GM18951 (cell line): Measurements from ENCODE around the gene MYL12A.

Source experiments
- POLR2A ChIP-seq: IDR thresholded peaks from 4 replicates; pipeline ENCODE4 v1.6.1; 2011; ENCODE audit warnings: mild to moderate bottlenecking; ENCODE audit not compliant: insufficient read length, insufficient read depth; ENCODE audit errors: extremely low read depth
- in situ Hi-C: fragments of 300-500 bp; cut with MboI; formaldehyde crosslinking; loops from one replicate; pipeline ENCODE4 v1.12.0; 2022; ENCODE audit warnings: low sequenced_read_pairs, mixed read lengths, inconsistent platforms; ENCODE audit not compliant: unreplicated experiment

MYL12A gene

DNA sequence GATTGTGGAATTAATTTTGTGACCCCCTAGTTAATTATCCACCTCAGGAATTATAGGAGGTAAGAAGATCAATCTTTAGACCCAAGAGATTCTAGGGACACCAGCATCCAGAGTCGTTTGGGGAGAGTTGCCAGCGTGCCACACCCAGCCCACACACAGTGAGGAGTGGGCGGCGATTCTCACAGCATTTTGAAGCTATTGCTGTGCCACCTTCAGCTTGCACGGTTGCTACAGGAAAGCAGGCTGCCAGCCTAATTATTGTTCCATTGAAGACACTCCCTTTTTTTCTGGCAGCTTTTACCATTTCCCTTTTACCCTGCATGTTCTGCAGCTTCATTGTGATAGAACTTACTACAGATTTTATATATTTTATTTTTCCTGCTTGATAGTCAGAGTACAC, 13.1 kb upstream of the MYL12A start:
- in situ Hi-C loops, result no loop called here
- no peak for TF ChIP-seq POLR2A

DNA sequence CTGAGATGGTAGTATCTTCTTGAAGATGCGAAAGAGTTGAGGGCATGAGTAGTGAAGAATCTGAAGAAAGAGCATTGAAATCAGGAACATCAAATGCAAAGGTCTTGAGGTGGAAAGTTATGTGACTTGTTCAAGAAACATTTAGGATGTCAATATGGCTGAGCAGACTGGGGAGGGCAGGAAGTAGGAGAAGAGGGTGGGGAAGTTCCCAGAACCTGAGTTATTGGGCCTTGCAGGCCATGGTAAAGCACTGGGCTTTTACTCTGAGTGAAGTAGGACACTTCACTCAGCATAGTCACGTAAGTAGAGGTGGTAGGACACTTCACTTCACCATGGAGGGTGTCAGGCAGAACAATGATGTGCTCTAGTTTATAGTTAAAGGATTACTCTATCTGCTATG, 11.8 kb upstream of the MYL12A start:
- in situ Hi-C loops, result no loop called here
- TF ChIP-seq POLR2A, result no peak

DNA sequence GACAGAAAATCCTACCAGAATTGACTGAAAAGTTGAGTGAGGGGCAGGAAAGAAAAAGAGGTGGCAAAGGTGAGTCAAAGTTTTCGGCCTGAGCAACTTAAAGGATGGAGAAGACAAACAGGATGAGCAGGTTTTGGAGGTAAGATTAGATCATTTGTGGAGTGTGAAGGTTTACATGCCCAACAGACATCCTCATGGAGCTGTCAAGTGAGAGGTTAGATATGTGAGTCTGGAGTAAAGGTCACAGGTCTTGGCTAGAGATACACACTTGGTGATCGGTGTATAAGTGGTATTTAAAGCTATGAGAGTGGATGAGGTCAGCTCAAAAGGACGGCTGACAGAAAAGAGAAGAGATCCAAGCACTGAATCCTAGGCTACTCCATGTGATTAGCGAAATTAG, 11.1 kb upstream of the MYL12A start:
- in situ Hi-C loops, result no loop called here
- no peak for TF ChIP-seq POLR2A

DNA sequence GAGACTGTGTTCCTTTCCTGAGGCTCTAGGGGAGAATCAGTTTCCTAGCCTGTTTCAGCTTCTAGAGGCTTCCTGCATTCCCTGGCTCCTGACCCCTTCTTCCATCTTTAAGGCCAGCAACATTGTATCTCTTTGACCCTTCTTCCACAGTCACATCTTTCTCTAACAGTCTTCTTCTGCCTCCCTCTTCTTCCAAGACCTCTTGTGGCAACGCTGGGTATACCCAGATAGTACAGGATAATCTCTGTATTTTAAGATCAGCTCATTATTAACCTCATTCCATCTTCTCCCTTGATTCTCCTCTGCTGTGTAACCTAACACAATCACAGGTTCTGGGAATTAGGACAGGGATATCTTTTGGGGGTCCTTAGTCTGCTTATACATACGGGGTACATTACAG, 8.9 kb upstream of the MYL12A start:
- no peak for TF ChIP-seq POLR2A
- in situ Hi-C loops, result no loop called here

DNA sequence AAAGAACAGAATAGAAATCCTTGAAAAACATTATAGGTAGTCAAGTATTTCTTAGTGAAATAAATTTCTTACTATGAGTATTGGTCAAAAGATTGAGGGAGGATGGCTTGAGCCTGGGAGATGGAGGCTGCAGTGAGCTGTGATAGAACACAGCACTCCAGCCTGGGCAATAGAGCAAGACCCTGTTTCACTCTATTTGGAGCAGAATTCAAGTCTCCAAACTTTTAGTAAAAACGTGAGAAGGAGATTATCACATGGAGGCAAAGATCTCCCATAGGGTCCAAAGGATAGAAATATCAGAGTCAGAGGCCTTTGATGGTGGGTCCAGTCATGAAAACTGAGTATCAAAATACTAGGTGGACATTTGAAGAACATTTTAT, 2.4 kb upstream of the MYL12A start:
- in situ Hi-C loops, result loop anchor here (5.0 to 10.0 kb wide), 2 partner anchors 260 to 313 kb away; no protein-coding TSS in a partner anchor
- TF ChIP-seq POLR2A, result no peak

DNA sequence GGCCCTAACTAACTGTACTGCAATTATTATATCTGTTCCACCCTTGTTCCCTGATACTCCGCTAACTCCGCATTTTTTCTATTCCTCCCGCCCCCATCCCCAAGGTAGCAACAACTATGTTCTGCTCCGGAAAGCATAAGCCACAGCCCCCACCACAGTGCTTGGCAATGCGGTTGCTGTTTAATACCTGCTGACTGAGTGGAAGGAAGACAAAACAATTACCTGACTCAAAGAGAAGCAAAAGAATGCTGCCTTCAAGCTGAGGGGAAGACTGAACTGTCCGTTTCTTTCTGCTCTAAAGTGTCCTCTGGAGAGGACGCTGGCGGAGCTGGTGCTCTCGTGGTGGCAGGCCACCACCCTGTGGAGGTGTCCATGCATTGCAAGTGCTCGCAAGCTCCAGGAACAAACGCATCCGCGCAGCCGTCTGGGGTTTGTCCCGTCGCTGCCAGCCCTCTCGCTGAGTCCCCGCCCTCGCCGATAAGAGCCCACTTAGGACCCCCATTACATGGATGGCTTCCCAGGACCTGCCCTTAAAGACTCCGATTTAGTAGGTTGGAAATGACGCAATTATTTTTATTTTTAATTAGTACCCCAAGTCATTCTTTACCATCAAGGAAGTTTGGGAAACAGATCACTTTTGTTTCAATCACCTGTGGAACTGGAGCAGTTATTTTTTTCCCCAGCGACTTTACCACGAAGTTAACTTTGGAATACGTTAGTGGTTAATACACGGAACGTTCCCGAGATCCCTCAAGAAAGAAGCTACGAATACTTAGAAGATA, 1.6 kb upstream of the MYL12A start:
- no peak for TF ChIP-seq POLR2A
- in situ Hi-C loops, result loop anchor here (5.0 to 10.0 kb wide), 2 partner anchors 261 to 314 kb away; no protein-coding TSS in a partner anchor

DNA sequence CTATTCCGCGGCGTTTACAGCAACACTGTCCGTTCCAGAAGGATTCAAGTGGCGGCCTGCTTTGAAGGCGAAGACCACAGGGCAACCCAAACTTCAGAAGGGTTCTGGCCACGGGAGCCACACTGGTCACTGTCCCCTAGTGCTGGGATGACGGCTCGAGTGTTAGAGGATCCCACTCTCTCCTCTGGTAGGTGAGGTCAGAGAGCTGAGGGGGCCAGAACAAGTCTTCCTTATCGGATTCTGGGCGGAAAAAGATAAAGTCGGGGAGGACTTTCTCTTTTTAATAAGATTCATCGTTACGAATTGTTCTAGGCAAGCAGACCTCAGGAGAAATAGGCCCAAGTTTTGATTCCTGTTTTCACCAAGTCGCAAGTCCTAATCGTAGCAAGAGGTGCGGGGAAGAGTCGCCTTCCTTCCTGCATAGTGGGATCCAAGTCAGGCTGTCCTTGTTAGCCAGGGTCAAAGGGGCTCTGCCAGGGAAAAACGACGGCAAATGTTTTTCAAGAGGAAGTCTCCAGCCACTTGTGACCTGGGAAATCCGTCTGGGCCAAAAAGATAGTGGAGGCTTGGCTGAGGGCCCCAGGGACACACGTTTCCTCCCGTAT, 864 bp upstream of the MYL12A start:
- in situ Hi-C loops, result loop anchor here (5.0 to 10.0 kb wide), 2 partner anchors 262 to 314 kb away; no protein-coding TSS in a partner anchor
- TF ChIP-seq POLR2A, result peak; percentile 58

DNA sequence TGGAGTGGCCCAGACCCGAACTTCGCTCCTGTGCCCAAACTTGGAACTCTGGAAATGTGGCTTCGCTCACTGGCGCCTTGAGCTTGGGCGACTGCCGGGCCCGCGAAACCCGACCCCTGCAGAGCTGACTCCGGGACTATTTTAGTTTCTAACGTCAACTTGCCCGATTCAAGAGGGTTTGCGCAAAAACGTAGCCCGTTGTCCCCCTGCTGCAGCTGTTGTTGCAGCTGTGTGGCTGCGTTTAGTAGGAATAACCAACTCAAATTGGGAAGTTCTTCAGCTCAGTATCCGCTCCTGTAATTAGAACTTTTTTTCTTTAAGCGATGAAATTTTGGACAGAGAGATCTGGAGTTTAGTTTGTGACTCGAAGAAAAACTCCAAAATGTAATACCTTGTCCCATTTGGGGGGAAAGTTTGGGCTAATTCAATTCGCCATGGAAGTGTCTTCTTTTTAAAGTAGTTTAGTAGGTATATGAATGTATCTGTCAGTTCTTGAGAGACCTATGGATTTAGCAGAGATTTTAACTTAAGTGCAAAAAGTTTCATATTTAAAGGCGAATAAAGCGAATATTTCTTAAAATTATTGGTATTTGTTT, 559 bp downstream of the MYL12A start:
- in situ Hi-C loops, result loop anchor here (5.0 to 10.0 kb wide), 2 partner anchors 263 to 316 kb away; no protein-coding TSS in a partner anchor

DNA sequence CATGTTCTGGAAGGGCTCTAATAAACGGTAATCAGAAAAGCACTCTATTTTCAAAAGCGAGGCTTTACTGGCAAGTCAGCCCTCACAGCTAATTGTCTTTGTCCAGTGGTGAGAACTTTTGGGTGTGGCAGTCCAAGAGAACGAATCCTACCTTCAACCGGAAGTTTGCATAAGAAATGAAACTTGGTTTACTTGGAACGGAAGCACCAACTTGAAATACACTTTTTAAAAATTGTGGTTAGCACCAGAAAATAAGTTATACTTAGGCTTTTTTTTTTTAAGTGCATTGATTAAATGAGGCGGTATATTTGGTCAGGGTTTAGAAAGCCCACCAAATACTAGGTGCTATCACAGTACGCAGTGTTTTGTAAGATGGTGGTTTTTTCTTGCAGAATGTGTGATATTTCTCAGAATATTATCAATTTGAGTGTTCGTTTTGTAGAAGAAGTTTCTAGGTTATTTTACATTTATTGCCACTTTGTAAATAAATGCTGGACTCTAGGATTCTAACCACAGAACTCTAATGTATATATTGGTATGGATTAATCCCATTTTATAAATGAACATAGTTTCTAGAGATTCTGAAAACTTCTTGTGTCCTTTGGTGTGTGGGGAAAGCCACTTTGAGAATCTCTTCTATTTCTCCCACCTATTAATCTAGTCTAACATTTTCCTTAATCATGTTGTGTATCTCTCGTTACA, 1.2 kb downstream of the MYL12A start:
- no peak for TF ChIP-seq POLR2A
- in situ Hi-C loops, result loop anchor here (5.0 to 10.0 kb wide), 2 partner anchors 264 to 317 kb away; no protein-coding TSS in a partner anchor

More for the DNA sequence above, 559 bp downstream of the MYL12A start:
- no peak for TF ChIP-seq POLR2A

DNA sequence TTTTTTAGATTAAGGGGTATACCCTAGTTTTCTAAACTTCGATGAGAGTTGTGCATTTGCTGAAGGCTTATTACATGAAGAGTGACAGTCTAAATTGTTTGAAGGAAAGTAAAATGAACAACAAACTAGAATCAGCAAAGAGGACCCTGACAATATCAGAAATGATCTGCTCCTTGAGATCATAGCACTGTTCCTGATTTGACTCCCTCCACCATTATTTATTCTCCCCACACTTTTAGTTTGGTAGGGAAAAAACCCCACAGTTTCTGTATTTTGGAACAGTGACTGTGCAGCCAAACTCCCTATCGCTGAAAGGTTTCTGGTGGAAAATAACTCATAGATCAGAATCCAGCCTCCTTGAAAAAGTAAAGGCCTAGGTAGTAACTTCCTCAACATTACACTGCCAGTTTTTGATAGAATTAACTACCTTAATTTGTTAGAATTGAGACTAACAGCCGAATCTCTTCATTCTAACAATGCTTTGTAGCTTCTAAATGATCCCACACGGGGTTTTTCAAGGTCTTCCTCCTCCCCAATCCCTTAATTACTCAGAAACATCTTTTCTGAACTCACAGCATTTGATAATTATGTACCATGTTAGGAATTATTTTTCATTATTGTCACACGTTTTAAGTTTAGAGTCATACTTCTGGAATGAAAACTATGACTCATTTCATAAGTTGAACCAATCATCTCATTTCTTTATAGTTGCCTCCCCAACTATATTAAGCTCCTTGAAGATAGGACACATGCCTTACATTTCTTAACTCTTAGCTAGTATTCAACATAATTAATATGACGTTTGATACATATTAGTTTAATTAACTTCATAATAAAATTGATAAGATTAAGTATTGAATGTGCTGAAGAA, 2.9 kb downstream of the MYL12A start:
- in situ Hi-C loops, result no loop called here
- TF ChIP-seq POLR2A, result peak; percentile 12

DNA sequence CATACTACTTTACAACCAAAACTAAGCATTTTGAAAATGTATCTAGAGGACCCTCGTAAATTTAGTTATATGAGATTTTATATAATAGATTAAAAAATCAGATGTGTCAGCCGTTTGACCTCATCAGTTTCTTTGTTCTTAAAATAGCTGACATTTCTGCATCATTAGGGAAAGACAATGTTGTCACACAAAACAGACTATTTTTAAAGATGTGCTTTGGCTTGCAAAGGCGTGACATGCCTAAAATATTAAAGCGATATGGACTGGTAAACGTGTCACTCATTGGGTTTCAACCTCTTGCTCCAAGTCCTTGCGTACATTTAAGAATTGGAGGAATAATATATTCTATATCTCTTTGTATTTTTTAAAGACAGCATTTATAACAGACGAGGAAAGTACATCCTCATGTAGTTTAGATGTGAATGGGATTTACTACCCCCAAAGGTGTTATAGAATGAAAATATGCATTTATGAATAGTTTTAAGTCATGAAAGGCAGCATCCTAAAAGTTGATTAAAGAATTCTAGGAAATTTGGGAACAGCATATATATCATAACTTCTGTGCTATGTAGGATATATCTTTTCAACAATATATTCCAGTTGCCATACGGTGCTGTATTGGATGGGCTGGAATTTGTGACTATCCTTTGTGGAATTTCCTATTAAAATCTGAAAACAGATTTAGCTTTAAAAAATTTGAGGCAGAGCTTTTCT, 3.8 kb downstream of the MYL12A start:
- in situ Hi-C loops, result no loop called here
- no peak for TF ChIP-seq POLR2A

DNA sequence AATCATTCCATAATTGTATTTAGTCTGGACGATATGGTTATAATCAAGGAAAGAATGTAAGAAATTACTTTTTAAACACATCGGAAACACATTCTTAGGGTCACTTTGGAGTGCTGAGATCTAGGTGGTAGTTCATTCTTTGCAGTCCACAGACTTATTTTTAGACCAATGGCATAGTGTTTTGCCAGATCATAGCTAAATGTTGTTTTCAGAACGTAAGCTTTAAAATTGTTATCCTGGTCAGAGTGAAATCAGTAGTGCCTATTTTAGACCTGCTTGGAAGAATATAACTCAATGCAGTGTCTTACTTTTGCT, 4.3 kb downstream of the MYL12A start:
- in situ Hi-C loops, result no loop called here
- no peak for TF ChIP-seq POLR2A
